Measurements from ENCODE around the gene SYT5. TPM values are rescaled to one million over a fixed set of nuclear protein-coding genes. Genes with fewer than 3 reads are reported as not detected.

Gene SYT5
- total and polyA plus RNA-seq, 3 experiments from 2014 or later = 0.37 TPM; not detected in 2

Other genes with a start within 250 kb of the SYT5 start
- not detected for gene NLRP7, start 232.8 kb downstream of the SYT5 start, total RNA-seq
- gene NLRP7, start 232.8 kb downstream of the SYT5 start, polyA plus RNA-seq = not detected
- gene NLRP2, start 213.9 kb downstream of the SYT5 start, total RNA-seq = 10 to 100 TPM; 10.2 to 12.7 TPM
- 5.6 TPM for gene NLRP2, start 213.9 kb downstream of the SYT5 start, polyA plus RNA-seq
- gene GP6, start 142.0 kb downstream of the SYT5 start, total RNA-seq = not detected
- 0.21 TPM for gene GP6, start 142.0 kb downstream of the SYT5 start, polyA plus RNA-seq
- 10 to 100 TPM; 21.4 to 22.2 TPM for gene RDH13, start 117.1 kb downstream of the SYT5 start, total RNA-seq
- 15.8 TPM for gene RDH13, start 117.1 kb downstream of the SYT5 start, polyA plus RNA-seq
- gene EPS8L1, start 104.4 kb downstream of the SYT5 start, total RNA-seq = under 1 TPM; 0.27 to 0.74 TPM
- 0.28 TPM for gene EPS8L1, start 104.4 kb downstream of the SYT5 start, polyA plus RNA-seq
- 10 to 100 TPM; 95.4 to 98.3 TPM for gene PPP1R12C, start 62.7 kb downstream of the SYT5 start, total RNA-seq
- gene PPP1R12C, start 62.7 kb downstream of the SYT5 start, polyA plus RNA-seq = 7.7 TPM
- gene TNNT1, start 31.1 kb downstream of the SYT5 start, total RNA-seq = not detected
- not detected for gene TNNT1, start 31.1 kb downstream of the SYT5 start, polyA plus RNA-seq
- gene TNNI3, start 22.6 kb downstream of the SYT5 start, total RNA-seq = not detected
- not detected for gene TNNI3, start 22.6 kb downstream of the SYT5 start, polyA plus RNA-seq
- gene DNAAF3, start 13.7 kb downstream of the SYT5 start, total RNA-seq = under 1 TPM in 1 of 2 experiments, not detected in 1; 0.27 TPM
- gene DNAAF3, start 13.7 kb downstream of the SYT5 start, polyA plus RNA-seq = not detected
- not detected for gene PTPRH, start 29.2 kb upstream of the SYT5 start, total RNA-seq
- gene PTPRH, start 29.2 kb upstream of the SYT5 start, polyA plus RNA-seq = not detected
- gene TMEM86B, start 48.5 kb upstream of the SYT5 start, total RNA-seq = 10 to 100 TPM in 1 of 2 experiments, 1 to 10 TPM in 1; 8.5 to 10.3 TPM
- 2.9 TPM for gene TMEM86B, start 48.5 kb upstream of the SYT5 start, polyA plus RNA-seq
- 100 to 1,000 TPM; 216 to 225 TPM for gene PPP6R1, start 78.7 kb upstream of the SYT5 start, total RNA-seq
- gene PPP6R1, start 78.7 kb upstream of the SYT5 start, polyA plus RNA-seq = 143 TPM
- 10 to 100 TPM; 82.9 to 84.1 TPM for gene HSPBP1, start 99.8 kb upstream of the SYT5 start, total RNA-seq
- gene HSPBP1, start 99.8 kb upstream of the SYT5 start, polyA plus RNA-seq = 46.4 TPM
- 1 to 10 TPM; 4.1 to 5.7 TPM for gene BRSK1, start 103.7 kb upstream of the SYT5 start, total RNA-seq
- gene BRSK1, start 103.7 kb upstream of the SYT5 start, polyA plus RNA-seq = 0.82 TPM
- gene TMEM150B, start 145.1 kb upstream of the SYT5 start, total RNA-seq = under 1 TPM in 1 of 2 experiments, not detected in 1; 0.53 TPM
- not detected for gene TMEM150B, start 145.1 kb upstream of the SYT5 start, polyA plus RNA-seq
- 10 to 100 TPM; 14.6 to 15.0 TPM for gene KMT5C, start 159.6 kb upstream of the SYT5 start, total RNA-seq
- gene KMT5C, start 159.6 kb upstream of the SYT5 start, polyA plus RNA-seq = 1.6 TPM
- gene COX6B2, start 174.4 kb upstream of the SYT5 start, total RNA-seq = not detected
- not detected for gene COX6B2, start 174.4 kb upstream of the SYT5 start, polyA plus RNA-seq
- not detected for gene GARIN5B, start 183.0 kb upstream of the SYT5 start, total RNA-seq
- not detected for gene GARIN5B, start 183.0 kb upstream of the SYT5 start, polyA plus RNA-seq
- under 1 TPM; 0.27 to 0.37 TPM for gene IL11, start 190.2 kb upstream of the SYT5 start, total RNA-seq
- gene IL11, start 190.2 kb upstream of the SYT5 start, polyA plus RNA-seq = not detected
- gene TMEM190, start 196.5 kb upstream of the SYT5 start, total RNA-seq = not detected
- gene TMEM190, start 196.5 kb upstream of the SYT5 start, polyA plus RNA-seq = not detected
- 10 to 100 TPM; 13.3 to 14.1 TPM for gene TMEM238, start 204.0 kb upstream of the SYT5 start, total RNA-seq
- 1.9 TPM for gene TMEM238, start 204.0 kb upstream of the SYT5 start, polyA plus RNA-seq
- gene RPL28, start 205.6 kb upstream of the SYT5 start, total RNA-seq = 1,000 to 10,000 TPM; 2,376 to 2,381 TPM
- 615 TPM for gene RPL28, start 205.6 kb upstream of the SYT5 start, polyA plus RNA-seq
- 100 to 1,000 TPM; 263 to 291 TPM for gene UBE2S, start 227.5 kb upstream of the SYT5 start, total RNA-seq
- gene UBE2S, start 227.5 kb upstream of the SYT5 start, polyA plus RNA-seq = 42.5 TPM

Measured in CD8-positive, alpha-beta memory T cell (primary cell).